ENCODE data around the gene PEX14. TPM values are rescaled to one million over a fixed set of nuclear protein-coding genes. Genes with fewer than 3 reads are reported as not detected.

The PEX14 gene
- total and polyA plus RNA-seq, 9 of the 15 experiments (the other 6 are each of a cell fraction or from before 2014, with no cell fraction given) = 2.6 to 45.7 (median 22.7) TPM

DNA sequence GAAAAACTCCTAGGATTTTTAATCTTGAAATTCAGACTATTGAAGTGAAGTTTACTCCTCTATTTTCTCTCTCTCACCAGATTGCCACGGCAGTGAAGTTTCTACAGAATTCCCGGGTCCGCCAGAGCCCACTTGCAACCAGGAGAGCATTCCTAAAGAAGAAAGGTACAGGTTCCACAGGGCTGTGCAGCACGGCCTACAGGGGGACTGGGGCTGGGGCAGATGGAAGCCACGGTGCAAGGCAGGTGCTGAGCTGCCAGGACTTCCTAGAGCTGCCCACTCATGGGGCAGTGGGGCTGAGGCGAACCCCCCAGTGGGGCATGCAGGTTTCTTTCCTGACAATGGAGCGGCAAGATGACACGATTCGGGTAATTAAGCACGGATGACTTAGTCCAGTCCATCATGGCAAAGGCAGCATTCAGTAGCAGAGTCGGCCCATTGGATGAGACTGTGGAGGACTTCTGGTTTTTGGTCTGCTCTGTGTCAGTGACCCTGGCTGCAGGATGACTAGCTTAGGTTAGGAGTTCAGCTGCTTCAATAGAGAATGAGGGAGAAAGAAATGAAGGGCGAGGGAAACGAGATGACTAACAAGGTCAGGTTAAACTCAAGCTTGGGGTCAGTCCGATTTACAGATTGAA lies 61.5 kb downstream of the PEX14 start:
- H3K9me1 ChIP-seq (ENCODE audit: control insufficient read depth, insufficient read depth, low read length) = no peaks in the 10 kb centered on the region
- H3K27me3 ChIP-seq (ENCODE audit: control insufficient read depth in 2 of 2, insufficient read depth in 2 of 2, low read length in 2 of 2) = no peaks in the 10 kb centered on the region
- peaks cover 9% of the 10 kb centered on the region; the same call in 1 of the 2 replicates for H4K20me1 ChIP-seq (replicated peaks; ENCODE audit: control insufficient read depth, insufficient read depth, low read length)
- BruUV-seq (replicated peaks) = no TSS peak
- no peak for FAIRE-seq
- intact Hi-C loops (cut with micrococcal nuclease) = no loop called here
- DNase-seq (ENCODE audit: extremely low read depth in 1 of 4, low spot score in 3 of 4) = no peak
- H3K9me3 ChIP-seq (replicated peaks; ENCODE audit: control insufficient read depth, insufficient read depth, low read depth, low read length) = no peaks in the 10 kb centered on the region
- ChIA-PET POLR2A (interaction anchor here (0.6 to 3.6 kb wide), 7 partner anchors 8 to 528 kb away, joined by 3 to 15 read pairs (median 3); no protein-coding TSS in a partner anchor), CTCF (ENCODE audit: low intra/inter-chr PET ratio) (no interaction called here)
- no peak overlapping the region for H3K9ac ChIP-seq (ENCODE audit: insufficient read depth in 1 of 2, low read depth in 2 of 2, low read length in 2 of 2)
- 0 out of 2 replicates have a peak, but pooled peaks have one; percentile 49 for TF ChIP-seq ZC3H4 (CRISPR knock-in tag; IDR thresholded peaks at IDR 0.05; ENCODE audit: borderline replicate concordance)
- no peak for TF ChIP-seq TFE3 (CRISPR knock-in tag; IDR thresholded peaks at IDR 0.05)
- no peak for TF ChIP-seq ZC3H8 (IDR thresholded peaks at IDR 0.05)
- no peak for TF ChIP-seq HNRNPH1 (optimal IDR thresholded peaks at IDR 0.05; ENCODE audit: low read depth, low read length)
- TF ChIP-seq ZNF253 (CRISPR knock-in tag; conservative IDR thresholded peaks at IDR 0.05) = no peak
- H3K36me3 ChIP-seq (ENCODE audit: control insufficient read depth, insufficient read depth, low read length) = peaks cover 39% of the 10 kb centered on the region
- peaks cover 8 to 12% of the 10 kb centered on the region in 2 experiments; a peak in 4 of 5 replicates for H3K4me1 ChIP-seq (replicated peaks in 1 of 2; ENCODE audit: control insufficient read depth in 2 of 2, insufficient read depth in 2 of 2, low read length in 2 of 2)
- H3K4me2 ChIP-seq (ENCODE audit: insufficient read depth, low read length) = no peak overlapping the region
- no peak overlapping the region for H3K4me3 ChIP-seq
- H3K79me2 ChIP-seq (ENCODE audit: control insufficient read depth, insufficient read depth, low read length) = peaks cover 24% of the 10 kb centered on the region
- no peak overlapping the region for H2AFZ ChIP-seq (ENCODE audit: low read depth, low read length)
- in situ Hi-C loops (cut with MboI) = no loop called here
- H3K27ac ChIP-seq (ENCODE audit: extremely low read depth, low read depth, low read length) = no peak overlapping the region
- 85% methylated on average over 14 of the region's 14 CpGs for WGBS (ENCODE audit: insufficient coverage, low coverage, missing lambda C conversion rate)
- ATAC-seq = no peak
